Stimulated activated CD4-positive, alpha-beta T cell treated with anti-CD3 and anti-CD28 coated beads, TNF-alpha, amount 100 ng/mL, for 48 hours (primary cell): Measurements from ENCODE around the gene TENT5C.

Experiments
- DNase-seq, 3 donors: peaks; one replicate each; pipeline ENCODE4 v3.0.0-alpha.2; 2020; ENCODE audit warnings: low read depth in 3 of 3

The TENT5C gene

DNA sequence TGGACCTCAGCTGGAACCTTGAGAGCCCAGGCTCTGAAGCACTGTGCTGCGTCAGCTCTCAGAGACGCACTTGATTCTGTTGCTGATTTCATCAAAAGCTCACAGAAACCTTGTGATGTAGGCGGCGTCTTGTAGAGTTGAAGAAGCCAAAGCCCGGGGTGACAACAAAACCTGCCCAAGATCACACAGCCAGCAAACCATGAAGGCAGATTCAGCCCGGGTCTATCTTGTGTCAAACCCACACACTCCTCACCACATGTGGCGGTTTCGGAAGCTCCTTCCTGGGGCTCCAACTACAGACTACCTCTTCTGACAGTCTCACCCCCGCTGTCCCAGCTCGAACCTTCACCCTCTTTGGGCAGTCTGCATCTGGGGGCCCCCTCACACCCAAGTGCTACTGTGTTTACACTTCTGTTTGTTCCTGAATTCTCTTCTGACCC lies 50.4 kb downstream of the TENT5C start:
- DNase-seq: peak; percentile 51 to 76 (median 62)

DNA sequence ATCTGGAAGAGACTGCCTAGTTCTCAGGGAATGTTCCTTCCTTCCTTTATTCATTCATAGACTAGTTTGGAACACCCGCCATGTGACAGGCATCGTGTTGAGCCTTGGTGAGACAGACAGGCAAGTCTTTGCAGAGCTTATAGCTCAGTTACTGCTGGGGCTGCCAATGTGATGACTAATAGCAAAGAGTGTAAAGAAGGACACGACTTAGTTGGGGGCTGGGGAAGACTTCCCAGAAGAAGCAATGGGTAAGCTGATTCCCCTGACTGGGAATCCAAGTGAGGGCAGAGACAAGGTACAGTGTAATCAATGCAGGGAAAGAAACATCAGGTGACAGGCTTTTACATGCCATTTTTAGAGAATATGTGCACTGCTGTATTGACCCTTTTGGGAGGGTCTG lies 51.2 kb downstream of the TENT5C start:
- no peak for DNase-seq

DNA sequence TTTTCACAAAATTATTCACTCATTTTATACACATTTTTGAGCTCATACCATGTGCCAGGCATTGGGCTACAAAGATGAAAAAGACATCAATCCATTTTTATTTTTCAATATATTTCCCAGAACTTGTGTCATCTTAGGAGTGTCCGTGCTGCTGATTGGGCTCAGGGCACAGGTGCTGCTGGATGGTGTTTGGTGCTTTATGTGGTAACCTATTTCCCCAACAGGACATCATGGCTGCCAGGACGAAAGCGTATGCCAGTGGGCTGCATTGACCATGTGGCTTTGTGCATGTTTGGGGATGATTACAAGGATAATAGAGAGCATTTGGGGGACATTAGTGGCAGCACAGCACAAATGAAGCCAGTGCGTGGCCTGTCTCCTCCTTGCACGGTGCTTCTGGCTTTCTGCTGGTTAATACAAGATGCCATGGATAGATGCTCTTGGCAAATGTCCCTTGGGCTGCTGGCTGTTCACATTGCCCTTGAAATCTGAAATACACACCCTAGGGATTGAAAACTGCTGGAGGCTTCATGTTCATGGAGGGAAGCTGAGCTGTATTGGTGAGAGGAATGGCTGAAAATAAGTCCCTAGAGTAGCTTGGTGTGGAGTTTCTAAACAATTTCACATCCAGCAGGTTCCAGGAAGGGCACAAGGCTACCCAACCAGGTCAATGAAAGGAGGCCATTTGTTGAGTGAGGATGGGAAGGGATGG lies 52.3 kb downstream of the TENT5C start:
- no peak for DNase-seq

DNA sequence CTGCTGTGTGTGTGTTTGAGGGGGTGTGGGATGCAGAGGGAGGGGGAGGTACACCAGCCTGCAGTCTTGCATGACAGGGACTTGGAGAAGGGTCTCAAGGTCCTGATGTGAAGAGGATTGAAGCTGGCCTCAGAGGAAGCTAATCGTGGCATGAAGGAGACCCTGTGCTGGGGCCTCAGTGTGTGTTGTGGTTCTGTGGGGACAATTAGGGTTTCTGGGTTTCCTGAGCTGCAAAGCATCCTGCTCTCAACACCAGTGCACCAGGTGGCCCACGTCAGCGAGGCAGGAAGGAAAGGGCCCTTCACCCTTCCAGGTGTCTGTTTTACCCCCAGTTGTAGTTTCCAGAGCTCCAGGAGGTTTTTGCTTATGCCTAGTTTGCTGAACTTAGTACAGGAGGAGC lies 52.8 kb downstream of the TENT5C start:
- DNase-seq: peak in 1 of 3 donors; percentile 15

DNA sequence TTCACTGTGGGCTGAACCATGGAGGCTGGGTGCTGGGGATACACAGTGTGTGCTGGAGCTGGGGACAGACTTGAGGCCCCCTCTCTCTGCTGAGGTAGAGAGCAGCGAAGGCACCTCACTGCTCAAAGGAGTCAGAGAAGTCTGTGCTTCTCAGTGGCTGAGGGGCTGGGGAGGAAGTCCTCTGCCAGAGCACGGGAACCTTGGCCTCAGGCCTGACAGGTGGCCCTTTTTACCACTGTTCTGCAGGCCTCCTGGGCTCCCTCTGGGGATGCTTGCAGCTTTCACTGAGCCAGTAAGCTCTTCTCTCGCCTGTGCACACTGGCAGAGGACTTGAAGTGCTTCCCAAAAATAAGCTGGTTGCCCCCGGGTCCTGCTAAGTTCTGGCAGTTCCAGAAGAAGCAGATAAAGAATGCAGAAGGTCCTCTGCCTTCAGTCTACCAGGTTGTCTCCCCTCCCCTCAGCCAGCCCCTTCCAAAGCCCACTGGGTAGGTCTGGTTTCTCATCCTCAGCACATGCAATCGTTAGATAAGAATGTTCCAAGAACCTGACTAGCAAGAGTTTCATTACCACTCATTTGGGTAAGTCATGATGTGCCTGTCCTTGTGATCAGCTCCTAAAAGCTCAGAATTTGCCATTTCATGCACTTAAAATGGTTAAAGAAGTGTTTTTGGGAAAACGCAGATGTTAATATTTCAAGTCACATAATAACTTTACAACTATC lies 53.9 kb downstream of the TENT5C start:
- DNase-seq: no peak

DNA sequence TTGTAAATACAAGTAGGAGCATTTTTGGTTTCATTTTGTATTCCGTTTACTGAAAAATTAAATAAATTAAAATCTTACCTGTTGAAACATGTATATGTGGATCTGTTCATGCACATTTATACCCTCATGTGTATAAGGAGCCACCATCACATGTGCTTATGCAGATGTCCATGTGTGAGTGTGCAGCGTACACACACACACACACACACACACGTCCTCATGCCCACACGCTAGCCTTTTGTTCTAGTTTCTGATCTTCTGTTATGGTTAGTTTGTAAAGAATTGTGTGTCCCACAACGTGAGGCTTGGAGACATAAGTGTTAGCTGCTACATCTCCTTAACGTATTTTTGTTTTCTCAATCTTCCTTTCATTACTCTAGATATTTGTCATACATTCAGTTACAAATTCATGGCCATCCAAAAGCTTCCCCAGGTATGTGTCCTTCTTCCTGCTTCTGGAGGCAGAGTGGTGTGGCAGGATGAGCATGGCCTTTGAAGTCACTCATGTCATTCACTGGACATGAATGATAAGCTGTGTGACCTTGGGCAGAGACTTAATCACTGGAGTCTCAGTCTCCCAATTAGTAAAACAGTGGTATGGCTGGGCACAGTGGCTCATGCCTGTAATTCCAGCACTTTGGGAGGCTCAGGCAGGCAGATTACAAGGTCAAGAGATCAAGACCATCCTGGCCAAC lies 54.6 kb downstream of the TENT5C start:
- no peak for DNase-seq

DNA sequence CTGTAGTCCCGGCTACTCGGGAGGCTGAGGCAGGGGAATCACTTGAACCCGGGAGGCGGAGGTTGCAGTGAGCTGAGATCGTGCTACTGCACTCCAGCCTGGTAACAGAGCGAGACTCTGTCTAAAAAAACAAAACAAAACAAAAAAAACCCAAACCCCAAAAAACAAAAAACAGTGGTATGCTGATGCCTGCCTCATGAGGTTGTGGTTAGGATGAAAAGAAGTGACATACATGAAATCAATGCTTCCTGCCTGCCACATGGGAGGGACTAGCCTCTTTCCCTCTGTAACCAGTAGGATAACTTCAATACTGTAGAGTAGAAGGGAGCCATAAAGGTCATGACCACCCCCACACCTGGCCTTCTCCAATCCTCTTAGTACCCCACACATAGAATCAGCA lies 55.2 kb downstream of the TENT5C start:
- no peak for DNase-seq

DNA sequence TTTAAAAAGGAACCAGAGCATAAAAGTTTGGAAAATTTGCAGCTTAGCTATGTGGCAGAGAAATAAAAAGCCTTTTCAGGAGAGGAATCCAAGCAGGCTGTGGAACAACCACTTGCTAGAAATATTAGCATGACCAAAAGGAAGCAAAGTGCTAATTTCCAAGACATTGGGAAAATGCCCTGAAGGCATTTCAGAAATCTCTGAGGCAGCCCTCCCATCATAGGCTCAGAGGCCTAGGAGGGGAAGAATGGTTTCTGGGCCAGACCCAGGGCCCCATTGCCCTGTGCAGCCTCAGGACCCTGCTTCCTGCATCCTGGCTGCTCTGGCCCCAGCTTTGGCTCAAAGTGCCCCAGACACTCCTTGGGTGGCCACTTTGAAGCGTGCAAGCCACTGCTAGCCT lies 56.8 kb downstream of the TENT5C start:
- no peak for DNase-seq

DNA sequence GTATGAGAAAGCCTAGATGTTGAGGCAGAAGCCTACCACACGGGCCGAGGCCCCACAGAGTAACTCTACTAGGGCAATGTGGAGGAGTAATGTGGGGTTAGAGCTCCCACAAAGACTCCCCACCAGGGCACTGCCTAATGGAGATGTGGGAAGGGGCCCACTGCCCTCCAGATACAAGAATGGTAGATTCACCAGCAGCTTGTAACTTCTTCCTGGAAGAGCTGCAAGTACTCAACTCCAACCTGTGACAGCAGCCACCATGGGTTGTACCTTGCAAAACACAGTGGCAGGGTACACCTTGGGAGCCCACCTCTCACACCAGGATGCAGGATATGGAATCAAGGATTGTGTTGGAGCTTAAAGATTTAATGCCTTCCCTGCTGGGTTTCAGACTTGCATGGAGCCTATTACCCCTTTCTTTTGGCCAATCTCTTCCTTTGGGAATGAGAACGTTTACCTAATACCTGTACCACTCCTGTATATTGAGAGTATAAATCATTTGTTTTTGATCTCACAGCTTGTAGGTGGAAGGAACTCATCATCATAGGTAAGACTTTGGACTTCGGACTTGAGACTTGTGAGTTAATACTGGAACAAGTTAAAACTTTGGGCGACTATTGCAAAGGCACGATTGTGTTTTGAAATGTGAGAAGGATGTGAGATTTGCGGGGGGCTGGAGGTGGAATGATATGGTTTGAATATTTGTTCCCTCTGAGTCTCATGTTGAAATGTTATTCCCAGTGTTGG lies 57.5 kb downstream of the TENT5C start:
- no peak for DNase-seq

DNA sequence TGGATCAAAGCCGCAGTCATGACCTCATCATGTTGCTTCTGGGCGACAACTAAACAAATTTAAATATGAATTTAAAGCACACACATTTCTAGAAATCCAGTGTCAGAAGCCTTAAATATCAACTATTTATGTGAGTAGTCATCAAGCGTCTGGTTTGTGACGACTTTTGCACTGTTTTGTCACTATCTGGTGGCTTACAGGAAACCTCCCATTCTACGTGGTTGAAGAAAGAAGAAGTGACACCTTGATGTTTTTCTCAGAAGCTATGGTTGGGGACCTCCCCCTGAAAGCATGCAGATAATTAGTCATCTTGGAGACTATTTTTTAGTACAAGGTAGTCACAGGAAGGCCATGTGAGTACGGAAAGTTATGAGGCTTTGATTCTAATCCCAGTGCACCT lies 58.5 kb downstream of the TENT5C start:
- DNase-seq: peak in 2 of 3 donors; percentile 19 to 40

DNA sequence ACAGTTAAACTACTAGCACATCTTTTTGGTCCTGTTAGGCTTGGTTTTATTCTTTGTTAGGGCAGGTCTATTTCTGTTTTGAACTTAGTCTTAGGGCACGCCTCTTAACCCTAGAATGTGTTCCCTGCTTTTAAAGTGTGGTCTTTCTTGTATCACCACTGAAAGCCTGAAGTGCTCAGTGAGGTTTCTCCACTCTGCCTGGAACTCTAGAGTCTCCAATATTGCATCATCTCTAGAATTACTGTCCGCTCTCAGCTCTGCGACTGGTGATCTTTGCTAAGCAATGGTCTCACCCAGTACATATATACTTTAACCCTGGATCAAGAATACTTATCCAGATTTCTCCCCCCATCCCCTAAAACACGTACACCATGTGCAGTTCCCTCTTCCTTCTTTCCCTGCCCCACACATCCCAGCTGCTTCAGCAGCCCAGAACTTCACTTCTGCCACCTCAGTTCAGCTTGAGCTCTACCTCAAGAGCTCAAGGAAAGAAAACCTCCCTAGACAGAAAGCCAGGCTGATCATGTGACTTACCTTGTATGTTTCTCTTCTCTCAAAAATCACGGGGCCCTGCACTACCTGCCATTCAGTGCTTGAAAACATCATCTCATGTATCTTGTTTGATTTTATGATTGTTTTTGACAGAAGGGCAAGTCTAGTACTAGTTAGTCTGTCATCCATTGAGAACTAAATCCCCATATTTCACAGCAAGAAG lies 59.9 kb downstream of the TENT5C start:
- DNase-seq: no peak

DNA sequence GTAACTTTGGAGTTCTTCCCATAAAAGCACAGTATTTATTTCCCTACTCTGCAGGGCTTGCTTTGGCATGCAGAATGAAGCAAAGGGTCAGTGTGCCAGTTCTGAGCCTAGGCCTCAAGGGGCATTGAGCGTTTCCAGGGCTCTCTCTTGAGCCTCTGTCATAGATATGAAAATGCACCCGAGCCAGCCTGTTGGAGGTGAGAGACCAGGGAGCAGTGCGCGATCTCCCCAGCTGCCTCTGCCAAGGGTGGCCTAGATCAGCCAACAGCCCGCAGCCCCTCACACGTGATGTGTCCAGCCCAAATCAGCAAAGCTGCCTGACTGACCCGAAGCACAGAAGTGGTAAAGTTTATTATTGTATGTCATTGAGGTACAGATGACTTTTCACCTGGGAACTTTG lies 63.7 kb downstream of the TENT5C start:
- DNase-seq: no peak

DNA sequence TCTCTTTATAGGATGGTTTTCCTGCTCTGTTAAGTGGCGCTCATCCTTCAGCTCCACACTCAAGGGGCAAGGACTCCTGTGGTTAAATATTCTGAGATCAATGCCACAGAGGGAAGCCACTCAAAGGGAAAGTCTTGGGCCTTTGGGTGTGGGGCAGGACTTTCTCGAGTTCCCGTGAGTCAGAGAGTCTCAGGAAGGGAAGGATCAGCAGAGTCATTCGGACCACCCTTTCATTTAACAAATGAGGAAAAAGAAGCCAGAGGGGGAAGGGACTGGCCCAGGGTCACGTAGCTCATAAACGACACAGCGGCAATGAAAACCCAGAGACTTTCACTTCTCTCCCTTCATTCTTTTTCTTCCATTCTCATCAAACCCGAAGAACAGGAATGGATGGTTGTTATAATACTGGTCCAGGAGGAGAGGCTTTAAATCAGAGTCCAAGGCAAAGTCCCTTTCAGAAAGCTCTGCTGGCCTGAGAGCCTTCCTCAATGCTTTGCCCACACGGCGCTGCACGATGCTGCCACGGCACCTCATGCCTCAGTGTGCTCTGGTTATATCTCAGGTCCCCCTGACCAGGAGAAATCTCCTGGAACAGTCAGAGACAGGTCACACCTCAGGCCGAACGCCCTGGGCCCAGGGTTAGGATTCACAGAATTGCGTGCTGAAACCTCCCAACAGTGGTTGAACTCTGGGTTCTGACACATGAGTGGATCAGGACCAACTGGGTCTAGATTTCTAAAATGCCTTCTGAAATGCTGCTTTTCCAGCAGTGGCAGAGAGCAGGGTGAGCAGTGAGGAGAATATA lies 65.3 kb downstream of the TENT5C start:
- no peak for DNase-seq

DNA sequence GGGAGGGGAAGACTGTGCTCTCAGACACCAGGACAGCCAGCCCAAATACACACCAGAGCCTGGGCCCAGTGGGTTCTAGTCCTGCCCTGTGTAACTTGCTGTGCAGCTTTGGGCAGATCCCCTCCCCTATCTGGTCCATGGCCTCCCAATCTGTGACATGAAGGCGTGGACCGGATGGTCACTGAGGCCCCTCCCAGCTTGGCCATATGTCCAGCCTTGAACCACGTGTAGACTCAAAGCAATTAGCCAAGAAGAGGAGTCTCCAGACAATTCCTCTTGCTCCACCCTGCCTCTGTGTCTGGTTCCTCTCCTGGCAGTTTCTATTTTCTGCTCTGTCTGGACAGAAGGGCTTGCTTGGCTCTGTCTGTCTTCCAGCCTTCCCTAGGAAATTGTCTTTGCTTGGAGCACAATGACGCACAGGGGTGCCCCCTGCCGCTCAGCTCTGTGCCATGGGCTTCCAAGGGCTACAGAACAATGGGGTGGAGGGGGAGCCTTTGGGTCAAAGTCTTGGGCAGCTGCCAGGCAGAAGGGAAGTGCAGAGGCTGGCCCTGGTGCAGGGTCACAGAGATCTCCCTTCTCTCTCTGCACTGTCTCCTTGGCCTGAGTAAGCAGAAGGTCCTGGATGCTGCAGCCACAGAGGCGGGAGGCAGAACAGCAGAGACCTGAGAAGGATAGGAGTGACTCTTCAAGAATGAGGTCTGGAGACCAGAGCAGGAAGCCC lies 66.1 kb downstream of the TENT5C start:
- no peak for DNase-seq

DNA sequence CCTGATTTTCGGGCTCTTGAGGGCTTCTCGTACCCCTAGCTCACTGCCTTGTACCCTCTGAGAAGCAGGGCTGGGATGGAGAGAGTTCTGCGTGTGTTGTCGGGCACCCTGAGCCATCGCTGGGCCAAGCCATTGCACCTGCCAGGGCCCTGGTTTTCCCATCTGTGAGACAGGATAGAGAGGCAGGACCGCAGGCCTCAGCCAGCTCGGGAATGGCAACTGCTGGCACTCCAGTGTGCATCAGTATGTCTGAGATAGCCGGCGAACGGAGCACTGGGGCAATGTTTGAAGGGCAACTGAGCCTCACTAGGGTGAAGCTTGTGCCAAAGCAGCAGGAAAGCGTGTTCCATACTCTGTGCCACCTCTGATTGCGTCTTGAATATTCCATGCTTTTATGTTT lies 66.9 kb downstream of the TENT5C start:
- DNase-seq: no peak

DNA sequence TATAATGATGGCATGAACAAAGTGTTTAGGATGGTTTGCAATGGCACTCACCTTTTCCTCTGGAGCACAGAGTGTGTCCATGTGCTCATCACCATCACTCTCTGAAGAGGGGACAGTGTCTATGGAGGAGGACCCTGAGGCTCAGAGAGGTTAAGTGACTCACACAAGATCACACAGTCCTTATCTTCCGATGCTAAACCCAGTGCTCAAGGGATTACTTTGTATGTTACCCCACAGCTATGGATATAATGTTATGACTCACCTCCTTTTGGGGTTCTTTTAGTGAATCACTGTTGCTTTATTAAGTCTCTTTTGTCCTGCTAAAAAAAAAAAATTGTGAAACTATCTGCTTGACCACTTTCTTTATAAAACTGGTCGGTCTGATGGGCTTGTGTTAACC lies 67.6 kb downstream of the TENT5C start:
- DNase-seq: no peak

DNA sequence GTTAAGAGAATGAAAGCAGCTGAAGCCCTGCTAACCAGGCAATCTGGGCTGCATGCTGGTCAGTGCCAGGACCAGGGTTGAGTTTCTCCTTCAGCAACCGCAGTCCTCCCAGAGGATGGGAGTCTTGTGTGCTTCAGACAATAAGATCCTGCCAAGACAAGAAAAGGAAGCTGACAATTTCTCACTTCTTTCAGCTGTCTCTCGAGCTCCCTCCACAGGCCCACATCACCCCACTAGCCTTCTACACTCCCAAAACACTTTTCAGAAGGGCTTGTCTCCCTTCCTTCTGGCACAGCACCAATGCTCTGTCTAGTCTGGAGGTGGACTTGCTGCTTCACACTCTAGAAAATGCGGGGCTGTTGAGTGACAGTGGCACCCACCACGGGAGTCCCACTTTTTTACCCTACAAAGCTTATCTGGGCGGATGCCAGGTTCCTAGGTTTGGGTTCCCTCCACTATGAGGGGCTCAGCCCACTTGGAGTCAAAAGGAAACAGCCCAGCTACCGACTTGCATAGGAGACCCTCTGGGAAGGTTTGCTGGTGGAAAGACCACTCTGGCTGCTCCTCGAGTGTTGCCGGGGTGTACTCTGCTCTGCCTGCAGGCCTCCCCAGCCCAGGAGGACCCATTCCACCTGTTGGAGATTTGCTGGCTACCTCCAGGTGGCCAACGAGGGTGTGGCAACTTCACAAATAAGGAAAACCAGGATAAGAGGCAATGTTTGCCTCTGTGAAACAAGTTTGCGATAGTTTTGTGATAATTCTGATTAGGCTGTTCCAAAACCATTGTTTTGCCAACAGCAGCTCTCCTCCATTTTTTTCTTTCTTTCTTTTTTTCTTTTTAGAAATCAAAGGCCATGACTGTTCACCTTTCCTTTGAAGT lies 68.9 kb downstream of the TENT5C start:
- peak in 1 of 3 donors; percentile 18 for DNase-seq

DNA sequence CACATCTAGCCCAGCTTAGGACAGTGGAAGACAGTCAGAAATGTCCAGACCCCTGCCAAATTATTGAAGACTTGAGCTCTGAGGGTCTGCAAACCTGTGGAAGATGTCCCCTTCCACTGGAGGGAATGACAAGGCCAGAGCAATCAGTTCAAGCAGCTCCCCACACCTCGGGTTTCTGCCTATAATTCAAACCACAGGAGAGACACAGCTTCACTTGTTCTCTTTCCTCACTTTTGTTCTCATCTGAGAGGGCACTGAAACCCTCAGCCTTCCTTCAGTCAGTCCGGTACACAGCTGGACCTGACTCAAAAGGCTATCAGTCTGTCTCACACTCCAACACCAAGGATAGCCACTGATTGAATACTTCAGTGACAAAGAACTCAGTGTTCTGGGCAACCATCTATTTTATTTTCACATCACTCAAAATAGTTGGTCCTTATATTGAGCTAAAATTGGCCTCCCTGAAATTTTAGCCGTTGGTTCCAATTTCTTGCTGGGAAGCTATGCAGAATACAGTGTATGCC lies 70.1 kb downstream of the TENT5C start:
- no peak for DNase-seq
